Effector CD4-positive, alpha-beta T cell (primary cell): Measurements from ENCODE around the gene USP40.

Source experiments
- DNase-seq: peaks from one replicate; pipeline ENCODE4 v3.0.0-alpha.2; 2020

The USP40 gene

DNA sequence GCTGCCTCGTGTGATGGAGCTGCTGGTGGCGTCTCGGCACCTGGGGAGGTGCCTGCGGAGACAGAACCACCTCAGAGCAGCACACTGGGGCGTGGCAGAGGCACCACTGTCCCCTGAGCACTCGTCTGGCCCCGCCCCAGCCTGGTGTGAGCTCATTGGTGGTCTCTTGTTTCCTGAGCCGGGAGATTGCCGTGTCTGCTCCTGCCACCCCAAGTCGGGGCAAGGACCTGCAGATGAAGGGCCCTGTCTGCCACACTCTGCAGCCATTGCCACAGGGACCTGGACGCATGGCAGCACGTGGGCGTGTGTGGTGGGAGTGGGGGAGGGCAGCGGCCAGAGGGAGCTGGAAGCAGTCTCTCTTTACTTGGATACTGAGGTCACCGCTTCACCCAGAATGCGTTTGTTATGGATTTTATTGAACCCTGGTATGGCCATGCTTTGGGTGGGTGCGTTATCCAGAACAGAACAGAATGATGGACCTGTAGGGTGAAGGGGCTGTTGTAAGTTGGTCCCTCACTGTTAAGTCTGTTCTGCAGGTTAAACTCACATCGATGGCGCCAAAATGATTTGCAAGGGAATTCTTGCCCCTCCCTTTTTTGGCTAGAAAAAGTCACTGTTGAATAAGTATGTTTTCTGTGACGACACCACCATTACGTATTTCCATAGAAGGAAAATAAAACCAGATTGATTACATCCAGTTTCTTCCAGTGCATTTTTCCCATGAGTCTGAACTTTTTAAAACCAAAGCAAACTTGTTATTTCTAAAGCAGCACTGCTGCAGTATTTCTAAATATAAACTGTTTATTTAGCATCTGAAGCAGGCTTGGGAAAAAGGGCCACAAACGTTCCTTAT lies 92.0 kb downstream of the USP40 start:
- no peak for DNase-seq

DNA sequence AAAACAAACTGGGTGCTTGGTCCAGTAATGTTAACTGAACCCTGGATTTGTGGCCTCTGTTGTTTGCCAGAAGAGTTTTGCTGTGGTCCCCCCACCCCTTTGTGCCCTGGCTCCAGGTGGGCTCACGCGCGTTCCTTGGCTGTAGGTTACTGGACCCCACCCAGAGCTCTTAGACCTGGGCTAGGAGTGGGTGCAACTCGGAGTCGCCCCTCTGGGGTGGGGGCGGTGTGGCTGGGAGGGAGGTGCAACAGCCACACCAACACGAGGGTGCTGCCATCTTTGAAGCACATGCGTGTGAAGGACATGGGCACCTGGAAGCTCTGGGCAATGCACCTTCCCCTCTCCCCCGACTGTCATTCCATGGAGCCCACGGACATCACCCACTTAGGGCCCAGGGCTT lies 92.7 kb downstream of the USP40 start:
- no peak for DNase-seq

DNA sequence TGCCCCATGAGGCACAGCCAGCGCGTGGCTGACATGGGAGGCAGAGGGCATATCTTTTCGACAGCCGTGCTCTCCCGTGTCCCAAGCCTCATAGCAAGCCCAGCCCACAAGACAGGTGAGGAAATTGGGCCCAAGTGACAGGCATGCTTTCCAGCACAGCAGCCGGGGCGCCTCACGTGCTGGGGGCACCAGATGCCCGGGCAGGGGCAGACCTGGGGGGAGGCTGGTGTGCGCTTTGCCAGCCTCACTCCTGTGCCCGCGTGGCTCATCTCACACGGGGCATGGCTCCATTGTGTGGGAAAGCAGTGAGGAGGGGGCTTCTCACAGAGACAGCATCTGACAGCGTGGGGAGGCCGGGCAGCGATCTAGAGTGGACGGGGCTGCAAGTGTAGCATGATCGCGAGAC lies 93.2 kb downstream of the USP40 start:
- no peak for DNase-seq

DNA sequence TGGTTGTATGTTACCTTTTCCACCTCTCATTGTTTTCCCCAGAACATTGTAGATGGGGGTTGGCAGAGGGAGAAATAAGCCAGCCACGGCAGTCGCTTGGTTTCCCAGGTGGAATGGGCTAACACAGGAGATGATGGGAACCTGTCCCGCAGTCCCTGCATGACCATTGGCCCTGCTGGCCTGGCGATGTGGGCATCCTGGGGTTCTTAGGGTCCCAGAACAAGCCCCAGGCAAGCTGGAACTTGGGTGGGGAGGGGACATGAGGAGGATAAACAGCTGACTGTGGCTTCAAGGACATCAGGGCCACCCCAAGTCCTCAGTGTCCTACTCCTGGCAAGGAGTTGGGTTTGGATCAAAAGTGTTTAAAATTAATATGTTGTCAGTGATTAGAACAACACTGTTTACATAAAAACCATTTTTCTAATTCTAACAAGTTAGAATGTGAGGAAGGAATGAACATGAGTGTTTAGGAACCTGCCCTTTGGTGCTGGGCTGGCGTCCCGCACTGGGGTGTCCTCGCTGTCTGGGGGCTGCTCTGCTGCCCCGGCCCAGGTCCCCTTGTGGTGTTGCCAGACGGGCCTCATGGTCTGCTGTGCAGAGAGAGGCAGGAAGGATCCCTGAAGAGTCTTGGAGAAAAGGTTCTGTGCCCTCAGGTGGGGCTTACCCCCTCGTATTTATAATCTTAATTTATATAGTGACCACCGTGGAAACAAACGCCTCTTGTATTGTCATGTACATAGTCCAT lies 95.1 kb downstream of the USP40 start:
- DNase-seq = no peak

DNA sequence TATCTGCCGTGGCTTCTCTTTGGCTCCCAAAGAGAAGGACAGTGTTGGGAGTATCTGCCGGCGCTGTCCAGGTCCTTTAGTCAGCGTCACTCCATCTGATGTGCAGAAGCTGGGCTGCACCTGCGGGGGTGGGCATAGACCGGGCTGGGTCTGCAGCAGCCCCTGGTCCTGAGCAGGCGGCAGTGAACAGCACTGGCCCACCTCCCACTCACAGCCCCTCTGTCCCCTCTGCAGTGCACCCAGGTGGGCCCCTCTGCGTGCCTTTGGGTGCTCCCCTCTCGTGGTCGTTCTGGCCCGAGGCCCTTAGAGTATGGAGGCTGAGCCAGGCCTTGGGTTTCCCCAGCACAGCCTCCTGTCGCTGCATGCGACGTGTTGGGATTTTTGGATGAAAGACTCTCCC lies 95.7 kb downstream of the USP40 start:
- DNase-seq = no peak

DNA sequence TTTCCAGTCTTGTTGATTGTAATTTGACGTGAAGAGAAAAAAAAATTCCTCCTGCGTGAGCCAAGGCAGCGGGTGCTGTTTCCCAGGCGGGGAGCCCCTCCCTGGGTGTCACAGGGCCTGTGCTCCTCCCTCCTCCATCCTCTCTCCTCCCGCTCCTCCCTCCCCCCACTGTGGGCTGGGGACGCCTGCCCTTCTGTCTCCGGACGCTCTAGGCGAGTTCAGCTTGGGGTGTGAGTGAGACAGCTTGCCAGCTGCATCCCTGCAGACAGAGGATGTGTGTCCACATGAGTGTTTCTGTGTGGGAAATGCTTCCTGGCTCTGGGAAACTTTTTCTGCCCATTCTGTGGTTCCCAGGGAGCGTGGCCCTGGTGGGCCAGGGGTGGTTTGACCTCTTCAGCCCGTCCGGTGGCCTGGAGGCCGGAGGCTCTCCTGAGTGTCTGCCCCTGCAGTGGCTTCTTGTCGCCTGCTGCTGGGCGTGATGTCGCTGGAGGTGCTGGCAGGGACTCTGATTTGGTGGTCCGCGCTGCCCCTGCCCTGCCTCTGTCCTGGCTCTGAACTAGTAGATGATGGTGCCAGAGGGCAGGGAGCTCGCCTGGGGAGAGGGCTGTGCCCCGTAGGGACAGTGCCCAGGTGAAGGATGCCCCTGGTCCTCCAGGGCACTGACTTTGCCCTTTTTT lies 96.4 kb downstream of the USP40 start:
- no peak for DNase-seq

DNA sequence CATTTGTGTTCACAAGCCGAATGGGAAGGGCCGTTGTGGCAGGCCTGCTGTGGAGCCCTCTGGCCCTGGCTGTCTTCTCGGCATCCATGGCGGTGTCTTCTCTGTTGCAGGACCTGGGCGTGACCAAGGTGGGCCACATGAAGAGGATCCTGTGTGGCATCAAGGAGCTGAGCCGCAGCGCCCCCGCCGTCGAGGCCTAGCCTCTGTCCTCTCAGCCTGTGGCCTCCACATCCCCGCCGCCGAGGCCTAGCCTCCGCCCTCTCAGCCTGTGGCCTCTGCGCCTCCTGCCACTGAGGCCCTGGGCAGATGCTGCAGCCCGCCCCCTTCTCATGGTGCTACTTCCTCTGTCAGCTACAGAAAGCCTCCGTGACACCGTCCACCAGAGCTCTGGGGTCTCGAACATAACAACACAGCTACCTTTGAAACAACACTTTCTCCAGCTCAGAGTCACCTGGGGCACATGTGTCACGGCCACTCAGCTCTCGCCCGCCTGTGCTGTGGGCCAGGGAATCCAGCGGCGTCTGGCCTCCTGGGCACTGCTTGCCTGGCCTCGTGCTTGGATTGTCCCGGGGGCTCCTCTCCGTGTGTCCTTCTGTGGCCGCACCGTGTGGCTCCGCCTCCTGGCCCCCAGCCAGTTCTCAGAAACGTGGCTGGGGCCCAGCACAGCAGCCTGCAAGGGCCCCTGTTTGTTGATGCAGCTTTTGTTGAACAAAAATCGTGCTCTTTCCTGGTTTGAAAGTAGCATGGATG lies 97.1 kb downstream of the USP40 start:
- no peak for DNase-seq

DNA sequence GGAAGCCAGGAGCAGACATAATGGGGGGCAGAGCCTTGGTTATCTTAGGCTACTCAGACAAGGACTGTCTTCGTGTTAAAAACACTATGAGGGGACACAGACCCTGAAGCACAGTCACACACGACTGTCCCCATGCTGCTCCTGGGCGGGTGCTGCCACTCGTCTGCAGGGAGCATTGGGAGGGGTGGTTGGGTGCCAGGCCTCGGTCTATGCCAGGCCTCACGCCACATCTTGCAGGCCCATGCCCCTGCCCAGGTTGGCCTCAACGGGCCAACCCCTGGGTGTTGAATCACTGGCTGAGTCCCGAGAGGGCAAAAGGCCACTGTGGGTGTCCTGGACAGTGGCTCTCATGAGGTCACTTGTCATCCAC lies 97.9 kb downstream of the USP40 start:
- no peak for DNase-seq

DNA sequence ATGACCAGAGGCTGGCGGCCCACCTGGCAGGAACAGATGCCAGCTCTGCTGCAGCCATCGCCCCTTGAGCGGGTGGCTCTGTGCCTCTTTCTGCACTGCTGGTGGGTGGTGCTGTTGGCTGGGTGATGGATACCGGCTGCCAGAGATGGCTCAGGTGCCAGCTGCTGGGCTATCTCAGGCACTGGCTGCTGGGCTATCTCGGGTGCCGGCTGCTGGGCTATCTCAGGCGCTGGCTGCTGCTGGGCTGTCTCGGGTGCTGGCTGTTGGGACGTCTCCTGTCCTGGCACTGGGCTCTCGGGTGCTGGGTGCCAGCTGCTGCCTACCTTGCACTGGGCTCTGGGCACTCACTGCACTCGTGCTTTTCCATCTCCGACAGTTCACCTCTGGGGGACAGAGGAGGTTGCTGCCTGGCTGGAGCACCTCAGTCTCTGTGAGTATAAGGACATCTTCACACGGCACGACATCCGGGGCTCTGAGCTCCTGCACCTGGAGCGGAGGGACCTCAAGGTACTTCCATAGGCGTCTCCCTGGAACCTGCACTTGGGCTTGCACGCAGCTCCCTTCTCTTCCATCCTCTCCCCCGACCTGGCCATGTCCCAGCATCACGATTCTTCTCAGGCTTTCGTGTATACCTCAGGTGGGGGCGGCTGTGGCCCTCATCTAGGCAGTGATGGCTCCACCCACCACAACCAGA lies 98.4 kb downstream of the USP40 start:
- no peak for DNase-seq

DNA sequence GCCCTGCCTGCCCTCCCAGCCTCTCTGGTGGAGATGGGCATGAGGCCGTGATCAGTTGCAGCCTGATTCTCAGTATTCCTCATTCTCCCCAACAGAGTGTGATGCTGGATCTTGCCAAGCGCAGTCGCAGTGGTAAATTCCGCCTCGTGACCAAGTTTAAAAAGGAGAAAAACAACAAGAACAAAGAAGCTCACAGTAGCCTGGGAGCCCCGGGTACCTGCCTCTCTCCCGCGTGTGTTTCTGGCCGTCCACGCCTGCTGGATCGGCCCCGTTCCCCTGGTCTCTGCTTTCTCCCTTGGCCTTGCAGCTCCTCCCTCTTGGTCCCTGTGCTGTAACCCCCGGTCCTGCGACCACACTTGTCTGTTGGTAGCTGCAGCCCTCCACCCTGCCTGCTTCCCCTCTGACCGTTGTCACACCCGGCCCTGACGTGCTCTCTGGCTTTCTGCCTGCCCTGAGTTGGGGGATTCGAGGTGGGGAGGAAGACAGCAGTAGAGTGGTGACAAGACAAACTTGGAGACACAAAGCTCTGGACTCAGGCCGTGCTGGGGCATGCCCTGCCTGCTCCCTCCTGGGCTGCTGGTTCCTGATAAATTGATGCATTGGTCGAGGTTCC lies 99.5 kb downstream of the USP40 start:
- DNase-seq = no peak

DNA sequence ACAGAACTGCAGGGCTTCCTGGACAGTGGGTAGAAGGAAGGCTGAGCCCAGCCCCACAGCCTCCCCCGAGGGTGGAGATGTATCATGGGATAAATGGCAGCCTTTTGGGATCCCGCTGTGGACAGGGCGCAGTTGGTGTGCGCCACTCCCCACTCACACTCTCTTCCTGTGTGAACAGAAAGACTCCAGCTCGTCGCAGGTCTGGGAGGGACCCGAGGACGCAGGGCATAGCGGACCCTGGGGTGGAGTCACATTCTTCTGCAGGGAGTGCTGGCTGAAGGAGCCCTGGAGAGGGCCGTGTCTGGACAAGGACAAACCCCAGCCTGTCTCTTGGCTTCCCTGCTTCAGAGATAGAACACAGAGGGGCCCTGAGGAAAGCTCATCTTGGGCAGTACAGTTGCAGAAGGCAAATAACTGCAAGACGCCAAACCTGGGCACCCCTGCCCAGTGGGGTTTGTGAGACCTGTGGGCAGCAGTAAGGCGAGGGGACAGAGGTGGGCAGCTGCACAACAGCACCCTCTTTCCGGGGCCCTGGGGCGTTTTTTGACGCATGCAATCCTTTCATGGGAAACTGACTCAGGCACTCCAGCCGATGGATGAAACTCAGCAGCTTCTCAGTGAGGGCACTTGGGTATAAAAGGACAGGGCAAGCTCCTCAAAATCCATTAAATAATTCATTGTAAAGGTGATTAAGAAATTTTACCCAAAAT lies 101.9 kb downstream of the USP40 start:
- DNase-seq = no peak

DNA sequence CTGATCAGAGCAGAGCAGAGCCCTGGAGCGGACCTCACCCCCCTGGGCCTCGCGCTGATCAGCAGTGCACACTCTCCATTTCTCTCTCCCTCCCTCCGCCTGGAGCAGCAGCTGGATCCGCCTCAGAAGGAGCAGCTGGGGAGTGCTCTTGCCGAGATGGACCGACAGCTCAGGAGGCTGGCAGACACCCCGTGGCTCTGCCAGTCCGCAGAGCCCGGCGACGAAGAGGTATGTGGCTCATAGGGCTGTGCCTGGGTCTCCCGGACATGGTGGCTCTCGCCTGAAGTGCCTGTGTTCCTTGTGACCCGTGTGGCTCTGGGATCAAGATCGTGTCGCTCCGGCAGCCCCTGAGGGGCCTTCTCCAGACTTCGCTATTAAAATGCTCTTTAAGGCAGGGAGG lies 102.5 kb downstream of the USP40 start:
- DNase-seq = no peak

DNA sequence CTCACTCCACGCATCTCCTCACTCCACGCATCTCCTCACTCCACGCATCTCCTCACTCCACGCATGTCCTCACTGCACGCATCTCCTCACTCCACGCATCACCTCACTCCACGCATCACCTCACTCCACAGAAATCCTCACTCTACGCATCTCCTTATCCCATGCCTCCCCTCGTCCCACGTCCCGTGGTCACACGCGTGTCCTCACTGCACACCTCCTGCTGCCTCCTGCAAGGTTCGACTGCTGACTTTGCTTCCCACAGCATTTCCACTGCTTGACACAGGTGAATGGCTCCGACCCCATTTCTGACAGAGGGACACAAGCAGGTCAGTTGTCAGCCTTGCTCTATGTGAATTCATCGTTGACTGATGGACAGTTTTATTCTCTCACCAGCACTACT lies 103.0 kb downstream of the USP40 start:
- DNase-seq = no peak

DNA sequence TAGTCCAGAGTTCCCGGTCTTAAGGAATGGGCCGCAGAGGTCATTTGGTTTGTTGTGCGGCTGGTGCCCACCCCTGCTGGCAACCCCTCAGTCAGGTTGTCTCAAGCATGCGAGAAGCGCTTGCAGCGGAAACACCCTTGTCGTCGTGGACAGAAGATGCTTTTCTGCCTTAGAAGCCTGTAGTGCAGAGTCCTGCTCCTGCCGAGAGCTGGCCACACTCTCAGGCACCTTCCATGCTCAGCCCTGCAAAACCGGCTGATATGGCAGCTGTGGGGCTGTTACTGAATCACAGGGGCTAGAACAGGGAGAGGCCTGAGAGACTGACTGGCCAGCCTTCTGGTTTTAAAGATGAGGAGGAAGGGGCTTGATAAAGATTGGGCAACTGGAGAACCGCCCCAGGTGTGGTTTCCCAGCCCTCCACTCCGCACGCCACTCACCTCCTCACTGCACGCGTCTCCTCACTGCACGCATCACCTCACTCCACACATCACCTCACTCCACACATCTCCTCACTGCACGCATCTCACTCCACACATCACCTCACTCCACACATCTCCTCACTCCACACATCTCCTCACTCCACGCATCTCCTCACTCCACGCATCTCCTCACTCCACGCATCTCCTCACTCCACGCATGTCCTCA lies 103.6 kb downstream of the USP40 start:
- DNase-seq = no peak

DNA sequence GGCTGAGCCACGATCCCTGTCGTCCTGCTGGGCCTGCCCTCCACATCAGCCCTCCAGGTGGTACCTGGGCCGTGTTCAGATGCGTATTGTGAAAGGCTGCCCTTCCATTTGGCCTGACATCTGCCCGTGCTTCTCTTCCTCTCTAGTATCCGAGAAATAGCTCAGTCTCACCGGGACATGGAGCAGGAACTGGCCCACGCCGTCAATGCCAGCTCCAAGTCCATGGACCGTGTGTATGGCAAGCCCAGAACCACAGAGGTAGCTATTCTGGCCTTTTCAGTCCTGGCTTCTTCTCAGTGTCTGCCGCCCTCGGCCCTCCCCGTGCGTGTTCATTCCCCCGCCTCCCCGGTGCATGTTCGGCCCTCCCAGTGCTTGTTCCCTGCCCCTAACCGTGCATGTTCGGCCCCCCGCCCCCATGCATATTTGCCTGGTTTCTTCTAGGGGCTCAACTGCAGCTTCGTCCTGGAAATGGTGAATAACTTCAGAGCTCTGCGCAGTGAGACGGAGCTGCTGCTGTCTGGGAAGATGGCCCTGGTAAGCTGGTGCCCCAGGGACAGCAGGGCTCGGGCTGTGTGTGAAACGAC lies 104.3 kb downstream of the USP40 start:
- no peak for DNase-seq

DNA sequence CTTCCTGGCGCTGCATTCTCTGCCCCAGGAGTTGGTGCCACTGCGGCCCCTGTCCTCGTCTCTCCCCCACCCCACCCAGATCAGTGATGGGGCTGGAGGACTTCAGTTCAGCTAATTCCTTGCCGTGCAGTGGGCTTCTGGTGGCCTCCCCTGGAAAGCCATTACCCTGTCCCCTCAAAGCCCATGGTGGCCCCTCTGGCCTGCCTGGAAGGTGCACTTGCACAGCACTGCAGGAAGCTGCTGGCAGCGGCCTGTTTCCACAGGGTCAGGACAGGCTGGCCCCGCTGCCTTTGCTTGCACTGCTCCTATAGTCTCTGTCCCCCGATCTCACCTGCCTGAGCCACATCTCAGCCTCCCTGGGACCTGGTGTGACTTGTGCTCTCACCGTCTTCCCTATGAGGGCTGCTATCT lies 105.1 kb downstream of the USP40 start:
- DNase-seq = no peak

DNA sequence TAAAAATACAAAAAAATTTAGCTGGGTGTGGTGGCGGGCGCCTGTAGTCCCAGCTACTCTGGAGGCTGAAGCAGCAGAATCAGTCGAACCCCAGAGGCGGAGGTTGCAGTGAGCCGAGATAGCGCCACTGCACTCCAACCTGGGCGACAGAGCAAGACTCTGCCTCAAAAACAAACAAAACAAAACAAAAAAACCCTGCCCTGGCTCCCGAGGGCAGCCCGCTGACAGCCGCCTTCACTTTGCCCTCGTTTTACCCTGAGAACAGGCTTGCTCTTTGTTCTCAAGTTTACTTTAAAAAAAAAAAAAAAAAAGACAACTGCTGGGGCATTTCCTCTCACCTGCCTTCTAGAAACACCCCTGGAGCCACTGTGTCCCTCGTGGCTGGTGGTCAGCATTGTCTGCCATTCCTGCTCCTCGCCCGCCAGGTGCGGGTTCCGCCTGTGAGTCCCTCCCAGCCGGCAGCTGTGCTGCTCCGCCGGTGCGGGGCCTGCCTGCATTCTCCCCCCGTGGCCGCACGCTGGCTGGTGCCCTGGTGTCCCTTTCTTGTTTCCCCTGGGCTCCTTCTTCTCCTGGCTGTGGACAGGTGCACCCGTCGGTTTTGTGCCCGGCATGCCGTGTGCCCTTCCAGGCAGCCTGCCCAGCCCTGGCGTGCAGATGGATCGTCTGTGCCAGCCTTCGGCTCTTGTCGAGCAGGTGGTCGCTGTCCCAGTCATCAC lies 105.7 kb downstream of the USP40 start:
- DNase-seq = no peak

DNA sequence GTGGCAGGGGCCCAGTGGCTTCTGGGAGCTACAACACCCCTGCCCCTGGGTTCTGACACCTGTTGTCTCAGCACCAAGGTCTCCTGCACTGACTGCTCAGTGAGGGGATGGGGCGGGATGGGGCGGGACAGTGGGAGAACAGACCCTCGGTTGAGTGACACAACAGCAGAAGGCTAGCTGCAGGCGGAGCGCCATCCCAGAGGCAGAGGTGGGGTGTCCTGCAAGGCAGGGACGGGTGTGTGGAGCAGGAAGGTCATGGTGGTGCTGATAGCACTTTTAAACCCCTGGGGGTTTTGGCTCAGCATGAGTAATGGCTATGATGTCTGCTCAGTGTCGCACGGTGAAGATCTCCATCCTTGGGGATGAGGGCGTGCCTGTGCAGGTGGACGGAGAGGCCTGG lies 107.2 kb downstream of the USP40 start:
- no peak for DNase-seq

DNA sequence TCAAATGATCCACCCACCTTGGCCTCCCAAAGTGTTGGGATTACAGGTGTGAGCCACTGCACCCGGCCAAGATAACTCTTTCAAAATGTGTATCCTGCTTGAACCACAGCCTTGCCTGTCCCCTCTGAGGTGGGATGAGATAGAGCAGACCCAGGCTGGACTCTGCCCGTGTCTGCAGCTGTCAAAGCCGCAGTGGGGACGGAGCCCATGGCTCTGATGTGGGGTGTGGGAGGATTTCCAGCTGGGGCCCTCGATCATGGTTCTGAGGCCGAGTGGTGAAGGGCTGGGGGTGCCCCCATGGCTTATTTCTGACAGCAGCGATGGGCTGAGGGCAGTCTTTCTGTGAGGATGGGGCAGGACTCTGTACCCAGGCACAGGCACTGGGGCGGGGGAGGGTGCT lies 107.8 kb downstream of the USP40 start:
- DNase-seq = no peak
